Measurements from ENCODE around the gene CENPO. TPM values are rescaled to one million over a fixed set of nuclear protein-coding genes. Genes with fewer than 3 reads are reported as not detected.

The CENPO gene
- total RNA-seq, 1 experiment from 2014 or later, result 39.3 TPM

- in situ Hi-C loops (cut with HindIII; ENCODE audit: low pct_unique_long_range_greater_than_20kb, low sequenced_read_pairs) (no loop called here), intact Hi-C loops (cut with micrococcal nuclease; ENCODE audit: unreplicated experiment) (no loop called here)
- ATAC-seq, result no peak
- H3K27ac ChIP-seq (ENCODE audit: low read length), result no peak overlapping the region
- H3K4me3 ChIP-seq (ENCODE audit: low read depth in 2 of 2, low read length in 2 of 2), result no peak overlapping the region
- peaks cover 15% of the 10 kb centered on the region for H3K36me3 ChIP-seq (ENCODE audit: control insufficient read depth, insufficient read depth, low read length)
- DNase-seq (ENCODE audit: low read depth, low spot score), result no peak
- CTCF ChIA-PET, result no interaction called here
- POLR2A ChIA-PET, result no interaction called here
- no peak for TF ChIP-seq TCF7L2 (IDR thresholded peaks at IDR 0.05; ENCODE audit: low read depth, low read length)
- TF ChIP-seq REST (IDR thresholded peaks at IDR 0.05; ENCODE audit: insufficient read depth in 1 of 2, low read depth in 2 of 2, low read length in 1 of 2), result no peak
- TF ChIP-seq SIN3A (IDR thresholded peaks at IDR 0.05; ENCODE audit: borderline replicate concordance, insufficient read depth, low read depth, low read length), result no peak
- TF ChIP-seq CTCF (IDR thresholded peaks at IDR 0.05), result no peak
- no peak for TF ChIP-seq POLR2AphosphoS5 (IDR thresholded peaks at IDR 0.05; ENCODE audit: low read depth, low read length)
- H3K4me1 ChIP-seq (ENCODE audit: control insufficient read depth, insufficient read depth, low read length), result peaks cover 4% of the 10 kb centered on the region
- no peaks in the 10 kb centered on the region for H3K27me3 ChIP-seq (ENCODE audit: control insufficient read depth, insufficient read depth, low read length)
- no peaks in the 10 kb centered on the region for H3K9me3 ChIP-seq (ENCODE audit: control insufficient read depth, insufficient read depth, low read depth, low read length)
- BruUV-seq (replicated peaks), result no TSS peak
Observed at GRCh38 chr2:24822049-24822706, 29.0 kb downstream of the CENPO start.

GRCh38 chr2:24824071-24824588 is 30.9 kb downstream of the CENPO start:
- ChIA-PET POLR2A (no interaction called here), CTCF (no interaction called here)
- ATAC-seq, result no peak
- intact Hi-C loops (cut with micrococcal nuclease; ENCODE audit: unreplicated experiment), result no loop called here
- DNase-seq (ENCODE audit: low read depth, low spot score), result no peak
- no TSS peak for BruUV-seq (replicated peaks)
- TF ChIP-seq CTCF (IDR thresholded peaks at IDR 0.05) (no peak), TCF7L2 (IDR thresholded peaks at IDR 0.05; ENCODE audit: low read depth, low read length) (no peak), POLR2AphosphoS5 (IDR thresholded peaks at IDR 0.05; ENCODE audit: low read depth, low read length) (no peak), SIN3A (IDR thresholded peaks at IDR 0.05; ENCODE audit: borderline replicate concordance, insufficient read depth, low read depth, low read length) (no peak), REST (IDR thresholded peaks at IDR 0.05; ENCODE audit: insufficient read depth in 1 of 2, low read depth in 2 of 2, low read length in 1 of 2) (no peak)
- no peak overlapping the region for H3K27ac ChIP-seq (ENCODE audit: low read length)
- in situ Hi-C loops (cut with HindIII; ENCODE audit: low pct_unique_long_range_greater_than_20kb, low sequenced_read_pairs), result no loop called here
- H3K27me3 ChIP-seq (ENCODE audit: control insufficient read depth, insufficient read depth, low read length), result no peaks in the 10 kb centered on the region
- no peak overlapping the region for H3K4me3 ChIP-seq (ENCODE audit: low read depth in 2 of 2, low read length in 2 of 2)
- peaks cover 11% of the 10 kb centered on the region for H3K4me1 ChIP-seq (ENCODE audit: control insufficient read depth, insufficient read depth, low read length)
- no peaks in the 10 kb centered on the region for H3K9me3 ChIP-seq (ENCODE audit: control insufficient read depth, insufficient read depth, low read depth, low read length)
- peaks cover 4% of the 10 kb centered on the region for H3K36me3 ChIP-seq (ENCODE audit: control insufficient read depth, insufficient read depth, low read length)
